H1 (cell line): ENCODE results near the gene MSH5. TPM values are rescaled to one million over a fixed set of nuclear protein-coding genes. Genes with fewer than 3 reads are reported as not detected.

Experiments
- BRCA1 ChIP-seq: IDR thresholded peaks from 2 replicates; pipeline ENCODE4 v1.6.1; 2012; ENCODE audit warnings: low read depth, low read length, improper control_type of control experiment
- CHD2 ChIP-seq: IDR thresholded peaks from 2 replicates; pipeline ENCODE4 v1.6.1; 2012; ENCODE audit warnings: low read length, improper control_type of control experiment
- CREB1 ChIP-seq: IDR thresholded peaks from 2 replicates; pipeline ENCODE4 v1.6.1; 2012; ENCODE audit warnings: inconsistent platforms
- GTF2F1 ChIP-seq: IDR thresholded peaks from 2 replicates; pipeline ENCODE4 v1.6.1; 2012; ENCODE audit warnings: low read depth, low read length, improper control_type of control experiment, borderline replicate concordance
- JUND ChIP-seq: IDR thresholded peaks from 2 replicates; pipeline ENCODE4 v1.6.1; 2011; ENCODE audit warnings: mild to moderate bottlenecking, improper control_type of control experiment, low read length
- SAP30 ChIP-seq: fragments of 300-600 bp; sonication (generic); IDR thresholded peaks from 2 replicates; pipeline ENCODE4 v1.7.1; 2012; ENCODE audit warnings: low read length, moderate library complexity, mild to moderate bottlenecking, inconsistent platforms; ENCODE audit not compliant: insufficient read depth, insufficient replicate concordance
- SP4 ChIP-seq: IDR thresholded peaks from 2 replicates; pipeline ENCODE4 v1.6.1; 2012; ENCODE audit warnings: low read length, inconsistent platforms
- SUZ12 ChIP-seq: fragments of 200-600 bp; sonication (generic); IDR thresholded peaks from 2 replicates; pipeline ENCODE4 v1.6.1; 2012; ENCODE audit warnings: mild to moderate bottlenecking, inconsistent platforms, low read length, moderate library complexity, mixed read lengths
- polyA plus RNA-seq, 7 experiments: library from polyadenylated mRNA; depleted of rRNA in 3 of 7; stranded (reverse) in 5 of 7; unstranded in 2 of 7; fragments of >200 nt in 5 of 7; fragments of 200-250 nt in 2 of 7; gene quantifications; 1 replicate in 5 of 7; 2 replicates in 1 of 7; 4 replicates in 1 of 7; pipeline versions ENCODE4 v1.2.1 to v1.2.3, GENCODE V29; 2011 to 2013; ENCODE audit warnings: missing spikeins in 2 of 7, mixed read lengths in 2 of 7
- total RNA-seq: library from RNA; stranded (reverse); fragmentation: NEBNext Ultra II Directional; extraction: Animal tissue kit (Norgen Biotek cat#: 25700); gene quantifications from 2 replicates; pipeline ENCODE4 v1.2.1, GENCODE V29; 2021
- TF ChIP-seq, protein P1 (sequence below): IDR thresholded peaks from 2 replicates; pipeline ENCODE4 v1.6.1; 2011; ENCODE audit warnings: low read length, improper control_type of control experiment
- TF ChIP-seq, protein P2 (sequence below): fragments of 300-600 bp; sonication (generic); IDR thresholded peaks from 2 replicates; pipeline ENCODE4 v1.7.1; 2012; ENCODE audit warnings: low read length, moderate library complexity, mild to moderate bottlenecking, inconsistent platforms; ENCODE audit not compliant: insufficient replicate concordance

MSH5 gene
- total and polyA plus RNA-seq, 2 of the 8 experiments (the other 6 are each of a cell fraction or from before 2014, with no cell fraction given) = 25.3 to 26.5 TPM

DNA sequence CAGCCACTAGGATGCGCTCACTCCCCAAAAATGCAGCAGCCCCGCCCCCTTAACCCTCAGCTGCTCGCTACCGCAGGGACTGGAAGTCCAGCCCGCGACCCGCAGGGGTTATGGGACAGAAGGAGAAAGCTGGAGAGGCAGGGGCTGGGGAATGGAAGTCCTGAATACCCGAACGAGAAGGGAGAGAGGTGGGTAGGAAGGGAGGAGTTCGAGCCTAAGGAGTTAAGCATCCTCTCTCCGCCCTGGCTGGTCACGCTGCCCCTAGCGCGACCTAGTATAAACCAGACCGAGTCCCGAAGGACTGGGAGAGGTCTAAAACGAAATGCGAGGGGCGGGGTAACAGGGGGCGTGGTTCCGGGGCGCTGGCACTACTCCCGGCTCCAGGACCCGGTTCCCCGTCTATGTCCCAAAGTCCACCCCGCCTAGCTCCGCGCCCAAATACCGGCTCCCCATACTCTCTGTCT is 10.3 kb upstream of the MSH5 start (continued):
- TF ChIP-seq GTF2F1 = no peak
- no peak for TF ChIP-seq CHD2
- TF ChIP-seq JUND = peak; percentile 77; the same call in 1 of the 2 replicates
- TF ChIP-seq SUZ12 = no peak
- TF ChIP-seq BRCA1 = no peak
- TF ChIP-seq CREB1 = peak; percentile 32; the same call in 1 of the 2 replicates
- TF ChIP-seq, protein P1, sequence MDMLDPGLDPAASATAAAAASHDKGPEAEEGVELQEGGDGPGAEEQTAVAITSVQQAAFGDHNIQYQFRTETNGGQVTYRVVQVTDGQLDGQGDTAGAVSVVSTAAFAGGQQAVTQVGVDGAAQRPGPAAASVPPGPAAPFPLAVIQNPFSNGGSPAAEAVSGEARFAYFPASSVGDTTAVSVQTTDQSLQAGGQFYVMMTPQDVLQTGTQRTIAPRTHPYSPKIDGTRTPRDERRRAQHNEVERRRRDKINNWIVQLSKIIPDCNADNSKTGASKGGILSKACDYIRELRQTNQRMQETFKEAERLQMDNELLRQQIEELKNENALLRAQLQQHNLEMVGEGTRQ = no peak
- peak; percentile 84 for TF ChIP-seq SAP30
- no peak for TF ChIP-seq SP4
- TF ChIP-seq, protein P2, sequence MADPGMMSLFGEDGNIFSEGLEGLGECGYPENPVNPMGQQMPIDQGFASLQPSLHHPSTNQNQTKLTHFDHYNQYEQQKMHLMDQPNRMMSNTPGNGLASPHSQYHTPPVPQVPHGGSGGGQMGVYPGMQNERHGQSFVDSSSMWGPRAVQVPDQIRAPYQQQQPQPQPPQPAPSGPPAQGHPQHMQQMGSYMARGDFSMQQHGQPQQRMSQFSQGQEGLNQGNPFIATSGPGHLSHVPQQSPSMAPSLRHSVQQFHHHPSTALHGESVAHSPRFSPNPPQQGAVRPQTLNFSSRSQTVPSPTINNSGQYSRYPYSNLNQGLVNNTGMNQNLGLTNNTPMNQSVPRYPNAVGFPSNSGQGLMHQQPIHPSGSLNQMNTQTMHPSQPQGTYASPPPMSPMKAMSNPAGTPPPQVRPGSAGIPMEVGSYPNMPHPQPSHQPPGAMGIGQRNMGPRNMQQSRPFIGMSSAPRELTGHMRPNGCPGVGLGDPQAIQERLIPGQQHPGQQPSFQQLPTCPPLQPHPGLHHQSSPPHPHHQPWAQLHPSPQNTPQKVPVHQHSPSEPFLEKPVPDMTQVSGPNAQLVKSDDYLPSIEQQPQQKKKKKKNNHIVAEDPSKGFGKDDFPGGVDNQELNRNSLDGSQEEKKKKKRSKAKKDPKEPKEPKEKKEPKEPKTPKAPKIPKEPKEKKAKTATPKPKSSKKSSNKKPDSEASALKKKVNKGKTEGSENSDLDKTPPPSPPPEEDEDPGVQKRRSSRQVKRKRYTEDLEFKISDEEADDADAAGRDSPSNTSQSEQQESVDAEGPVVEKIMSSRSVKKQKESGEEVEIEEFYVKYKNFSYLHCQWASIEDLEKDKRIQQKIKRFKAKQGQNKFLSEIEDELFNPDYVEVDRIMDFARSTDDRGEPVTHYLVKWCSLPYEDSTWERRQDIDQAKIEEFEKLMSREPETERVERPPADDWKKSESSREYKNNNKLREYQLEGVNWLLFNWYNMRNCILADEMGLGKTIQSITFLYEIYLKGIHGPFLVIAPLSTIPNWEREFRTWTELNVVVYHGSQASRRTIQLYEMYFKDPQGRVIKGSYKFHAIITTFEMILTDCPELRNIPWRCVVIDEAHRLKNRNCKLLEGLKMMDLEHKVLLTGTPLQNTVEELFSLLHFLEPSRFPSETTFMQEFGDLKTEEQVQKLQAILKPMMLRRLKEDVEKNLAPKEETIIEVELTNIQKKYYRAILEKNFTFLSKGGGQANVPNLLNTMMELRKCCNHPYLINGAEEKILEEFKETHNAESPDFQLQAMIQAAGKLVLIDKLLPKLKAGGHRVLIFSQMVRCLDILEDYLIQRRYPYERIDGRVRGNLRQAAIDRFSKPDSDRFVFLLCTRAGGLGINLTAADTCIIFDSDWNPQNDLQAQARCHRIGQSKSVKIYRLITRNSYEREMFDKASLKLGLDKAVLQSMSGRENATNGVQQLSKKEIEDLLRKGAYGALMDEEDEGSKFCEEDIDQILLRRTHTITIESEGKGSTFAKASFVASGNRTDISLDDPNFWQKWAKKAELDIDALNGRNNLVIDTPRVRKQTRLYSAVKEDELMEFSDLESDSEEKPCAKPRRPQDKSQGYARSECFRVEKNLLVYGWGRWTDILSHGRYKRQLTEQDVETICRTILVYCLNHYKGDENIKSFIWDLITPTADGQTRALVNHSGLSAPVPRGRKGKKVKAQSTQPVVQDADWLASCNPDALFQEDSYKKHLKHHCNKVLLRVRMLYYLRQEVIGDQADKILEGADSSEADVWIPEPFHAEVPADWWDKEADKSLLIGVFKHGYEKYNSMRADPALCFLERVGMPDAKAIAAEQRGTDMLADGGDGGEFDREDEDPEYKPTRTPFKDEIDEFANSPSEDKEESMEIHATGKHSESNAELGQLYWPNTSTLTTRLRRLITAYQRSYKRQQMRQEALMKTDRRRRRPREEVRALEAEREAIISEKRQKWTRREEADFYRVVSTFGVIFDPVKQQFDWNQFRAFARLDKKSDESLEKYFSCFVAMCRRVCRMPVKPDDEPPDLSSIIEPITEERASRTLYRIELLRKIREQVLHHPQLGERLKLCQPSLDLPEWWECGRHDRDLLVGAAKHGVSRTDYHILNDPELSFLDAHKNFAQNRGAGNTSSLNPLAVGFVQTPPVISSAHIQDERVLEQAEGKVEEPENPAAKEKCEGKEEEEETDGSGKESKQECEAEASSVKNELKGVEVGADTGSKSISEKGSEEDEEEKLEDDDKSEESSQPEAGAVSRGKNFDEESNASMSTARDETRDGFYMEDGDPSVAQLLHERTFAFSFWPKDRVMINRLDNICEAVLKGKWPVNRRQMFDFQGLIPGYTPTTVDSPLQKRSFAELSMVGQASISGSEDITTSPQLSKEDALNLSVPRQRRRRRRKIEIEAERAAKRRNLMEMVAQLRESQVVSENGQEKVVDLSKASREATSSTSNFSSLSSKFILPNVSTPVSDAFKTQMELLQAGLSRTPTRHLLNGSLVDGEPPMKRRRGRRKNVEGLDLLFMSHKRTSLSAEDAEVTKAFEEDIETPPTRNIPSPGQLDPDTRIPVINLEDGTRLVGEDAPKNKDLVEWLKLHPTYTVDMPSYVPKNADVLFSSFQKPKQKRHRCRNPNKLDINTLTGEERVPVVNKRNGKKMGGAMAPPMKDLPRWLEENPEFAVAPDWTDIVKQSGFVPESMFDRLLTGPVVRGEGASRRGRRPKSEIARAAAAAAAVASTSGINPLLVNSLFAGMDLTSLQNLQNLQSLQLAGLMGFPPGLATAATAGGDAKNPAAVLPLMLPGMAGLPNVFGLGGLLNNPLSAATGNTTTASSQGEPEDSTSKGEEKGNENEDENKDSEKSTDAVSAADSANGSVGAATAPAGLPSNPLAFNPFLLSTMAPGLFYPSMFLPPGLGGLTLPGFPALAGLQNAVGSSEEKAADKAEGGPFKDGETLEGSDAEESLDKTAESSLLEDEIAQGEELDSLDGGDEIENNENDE = no peak
